SK-N-DZ (cell line): ENCODE results near the gene ACTR6.
A peak's percentile ranks its signal among the peaks of the same experiment; 100 is the strongest.
"Not testable (repeated sequence)": the region's sequence is repeated elsewhere in the genome, so short reads cannot be mapped to it uniquely, and the experiment has no call there.

Experiments
- DNase-seq: peaks from one replicate; pipeline ENCODE4 v3.0.0-alpha.2; 2015; ENCODE audit warnings: low spot score

Gene ACTR6

DNA sequence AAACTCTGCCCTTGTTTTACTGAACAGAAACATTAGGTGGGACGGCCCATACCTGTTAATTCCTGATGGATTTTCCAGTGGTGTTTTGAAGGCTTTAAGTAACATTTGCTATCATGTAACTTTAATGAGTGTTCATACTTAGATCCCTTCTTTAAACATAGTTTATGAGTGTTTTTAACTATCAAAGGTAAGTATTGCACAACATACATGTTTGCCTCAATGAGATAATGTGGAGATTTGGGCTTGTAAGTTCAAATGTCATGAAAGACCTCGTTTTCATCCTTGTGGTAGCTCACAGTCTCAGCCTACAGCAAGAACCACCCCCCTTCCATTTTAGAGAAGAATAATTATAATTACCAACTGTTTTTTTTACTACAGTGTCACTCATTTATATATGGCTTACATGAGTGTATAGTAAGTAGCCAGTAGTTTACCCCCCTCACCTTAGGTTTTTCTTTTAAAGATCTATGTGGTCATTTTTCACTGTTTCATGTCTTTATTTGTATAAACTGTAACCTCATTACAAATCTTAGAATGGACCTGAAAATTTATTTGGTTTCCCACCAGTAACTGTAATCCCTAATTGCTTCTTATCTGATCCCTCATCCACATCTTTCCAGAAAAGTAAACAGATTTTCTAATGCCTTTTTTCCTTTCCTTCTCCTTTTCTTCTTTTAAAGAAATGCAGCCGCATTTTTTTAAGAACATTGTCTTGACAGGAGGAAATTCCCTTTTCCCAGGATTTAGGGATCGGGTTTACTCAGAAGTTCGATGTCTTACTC, 18.9 kb downstream of the ACTR6 start:
- DNase-seq: no peak

DNA sequence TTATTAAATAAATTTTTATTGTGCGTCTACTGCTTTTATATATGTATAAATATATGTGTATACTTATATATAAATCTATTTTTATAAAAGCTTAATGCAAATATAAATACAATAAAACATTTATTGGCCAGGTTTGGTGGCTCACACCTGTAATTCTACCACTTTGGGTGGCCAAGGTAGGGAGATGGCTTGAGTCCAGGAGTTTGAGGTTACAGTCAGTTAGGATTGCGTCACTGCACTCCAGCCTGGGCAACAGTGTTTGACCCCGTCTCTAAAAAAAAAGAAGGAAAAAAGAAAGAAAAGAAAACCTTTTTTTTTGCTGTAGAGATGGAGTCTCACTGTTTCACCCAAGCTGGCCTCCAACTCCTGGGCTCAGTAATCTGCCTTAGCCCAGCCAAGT, 20.9 kb downstream of the ACTR6 start:
- no peak for DNase-seq

DNA sequence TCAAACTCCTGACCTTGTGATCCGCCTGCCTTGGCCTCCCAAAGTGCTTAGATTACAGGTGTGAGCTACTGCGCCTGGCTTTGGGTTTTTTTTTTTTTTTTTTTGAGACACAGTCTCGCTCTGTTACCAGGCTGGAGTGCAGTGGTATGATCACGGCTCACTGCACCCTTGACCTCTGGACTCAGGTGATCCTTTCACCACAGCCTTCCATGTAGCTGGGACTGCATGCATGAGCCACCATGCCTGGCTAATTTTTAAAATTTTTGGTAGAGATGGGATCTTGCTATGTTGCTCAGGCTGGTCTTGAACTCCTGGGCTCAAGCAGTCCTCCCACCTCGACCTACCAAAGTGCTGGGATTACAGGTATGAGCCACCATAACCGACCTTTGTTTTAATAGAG, 21.6 kb downstream of the ACTR6 start:
- not testable (repeated sequence) for DNase-seq

DNA sequence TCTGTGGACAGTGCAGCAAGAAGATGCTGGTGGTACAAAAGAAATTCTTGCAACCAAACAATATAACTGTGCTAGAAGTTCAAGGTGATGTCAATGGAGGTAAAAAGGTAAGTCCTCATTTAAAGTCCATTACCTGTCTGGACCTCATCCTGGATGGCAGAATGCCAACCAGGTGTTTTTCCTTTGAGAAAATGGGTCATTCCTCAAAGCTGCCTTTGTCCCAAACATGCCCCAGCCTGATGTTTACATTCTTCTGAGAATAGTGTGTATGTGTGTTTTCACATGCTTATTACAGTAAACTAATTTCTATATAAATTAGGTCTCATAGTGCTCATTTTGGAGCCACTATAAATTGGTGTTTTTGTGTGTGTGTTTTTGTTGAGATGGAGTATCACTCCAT, 24.9 kb downstream of the ACTR6 start:
- DNase-seq: no peak

DNA sequence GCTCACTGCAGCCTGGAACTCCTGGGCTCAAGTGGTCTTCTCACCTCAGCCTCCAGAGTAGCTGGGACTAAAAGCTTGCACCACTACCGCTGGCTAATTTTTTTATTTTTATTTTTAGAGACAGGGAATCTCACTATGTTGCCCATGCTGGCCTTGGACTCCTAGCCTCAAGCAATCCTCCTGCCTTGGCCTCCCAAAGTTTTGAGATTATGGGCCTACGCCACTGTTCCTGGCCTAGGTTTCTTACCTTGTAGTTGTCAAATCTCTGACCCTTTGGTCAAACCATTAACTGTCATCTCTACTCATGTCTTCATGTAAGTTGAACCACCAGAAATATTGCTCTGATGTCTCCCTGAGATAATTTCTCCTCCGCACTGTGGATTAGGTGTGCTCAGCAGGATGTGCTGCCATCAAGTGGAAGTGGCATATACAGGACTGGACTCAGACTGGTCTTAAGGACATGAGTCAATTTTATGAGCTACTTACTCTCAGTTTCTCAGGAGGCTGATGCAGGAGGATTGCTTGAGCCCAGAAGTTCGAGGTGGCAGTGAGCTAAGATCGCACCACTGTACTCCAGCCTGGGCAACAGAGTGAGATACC, 28.5 kb downstream of the ACTR6 start:
- peak; percentile 22 for DNase-seq

DNA sequence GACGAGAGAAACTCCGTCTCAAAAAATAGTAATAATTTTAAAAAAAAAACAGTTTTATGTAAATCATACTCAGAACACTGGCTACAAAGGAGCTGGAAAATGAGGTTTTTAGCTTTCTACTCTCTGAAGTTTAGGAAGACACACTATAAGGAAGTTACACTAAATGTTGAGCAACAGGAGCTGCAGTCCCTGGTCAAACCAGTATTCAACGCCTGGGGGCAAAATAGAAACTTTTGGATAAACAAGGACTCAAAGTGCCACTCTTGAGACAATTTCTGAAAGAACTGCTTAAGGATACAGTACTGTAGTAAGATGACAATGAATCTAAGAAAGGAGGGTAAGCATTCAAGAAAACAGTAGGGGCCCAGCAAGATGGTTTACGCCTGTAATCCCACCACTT, 29.3 kb downstream of the ACTR6 start:
- no peak for DNase-seq

DNA sequence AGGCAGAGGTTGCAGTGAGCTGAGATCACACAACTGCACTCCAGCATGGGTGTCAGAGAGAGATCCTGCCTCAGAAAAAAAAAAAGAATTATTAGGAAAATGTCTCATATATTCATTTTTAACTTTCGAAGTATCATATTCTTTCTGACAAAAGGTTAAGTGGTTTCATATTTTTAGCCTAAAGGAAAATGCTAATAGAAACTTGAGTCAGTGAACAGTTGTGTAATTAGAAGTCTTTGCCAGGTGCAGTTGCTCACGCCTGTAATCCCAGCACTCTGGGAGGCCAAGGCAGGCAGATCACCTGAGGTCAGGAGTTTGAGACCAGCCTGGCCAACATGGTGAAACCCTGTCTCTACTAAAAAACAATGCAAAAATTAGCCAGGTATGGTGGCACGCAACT, 31.3 kb downstream of the ACTR6 start:
- not testable (repeated sequence) for DNase-seq

DNA sequence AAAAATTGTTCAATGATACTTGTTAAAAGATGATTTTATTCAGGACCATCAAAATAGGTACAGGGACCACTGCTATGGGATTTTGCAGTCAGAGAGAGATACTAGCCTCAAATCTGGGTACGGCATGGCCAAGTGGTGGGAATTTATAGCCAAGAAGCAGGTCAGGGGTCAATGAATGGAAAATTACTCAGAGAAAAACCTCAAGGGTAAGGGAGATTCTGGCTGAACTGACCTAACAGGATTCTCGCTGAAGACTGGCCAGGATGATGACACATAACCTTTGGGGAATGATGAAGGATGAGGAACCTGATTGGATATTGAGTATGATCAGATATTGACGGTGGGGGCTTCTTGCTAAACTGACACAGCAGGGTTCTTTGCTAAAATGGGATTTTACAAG, 33.6 kb downstream of the ACTR6 start:
- DNase-seq: no peak

DNA sequence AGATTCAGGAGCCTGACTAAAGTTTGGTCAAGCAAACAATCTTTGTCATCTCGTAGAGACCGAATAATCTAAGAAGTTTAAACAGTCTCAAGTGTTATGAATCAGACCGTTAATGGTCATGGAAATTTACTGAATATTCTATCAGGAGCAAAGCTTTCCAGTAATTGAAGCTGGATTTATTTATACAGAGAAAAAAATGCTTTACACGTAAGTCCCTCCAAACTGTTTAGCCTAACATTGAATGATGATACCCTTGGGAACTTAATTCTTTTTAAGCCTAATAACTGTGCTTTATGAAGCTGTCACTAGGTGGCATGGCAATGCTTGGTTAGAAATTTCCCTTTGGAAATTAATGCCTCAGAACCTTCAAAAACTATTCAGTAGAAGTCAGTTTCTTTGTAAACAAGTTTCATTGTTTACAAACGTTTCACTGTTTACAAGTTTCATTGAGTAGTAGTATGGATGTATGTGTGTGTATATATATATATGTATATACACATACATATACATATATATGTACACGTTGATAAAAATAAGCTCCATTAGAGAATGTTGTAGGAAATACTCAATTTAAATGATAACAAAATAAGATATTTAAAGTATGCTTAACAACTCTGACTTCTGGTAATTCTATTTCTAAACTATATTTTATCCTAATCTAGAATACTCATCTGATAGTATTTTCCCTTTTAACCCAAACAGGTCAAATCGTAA, 34.1 kb downstream of the ACTR6 start:
- peak; percentile 38 for DNase-seq

DNA sequence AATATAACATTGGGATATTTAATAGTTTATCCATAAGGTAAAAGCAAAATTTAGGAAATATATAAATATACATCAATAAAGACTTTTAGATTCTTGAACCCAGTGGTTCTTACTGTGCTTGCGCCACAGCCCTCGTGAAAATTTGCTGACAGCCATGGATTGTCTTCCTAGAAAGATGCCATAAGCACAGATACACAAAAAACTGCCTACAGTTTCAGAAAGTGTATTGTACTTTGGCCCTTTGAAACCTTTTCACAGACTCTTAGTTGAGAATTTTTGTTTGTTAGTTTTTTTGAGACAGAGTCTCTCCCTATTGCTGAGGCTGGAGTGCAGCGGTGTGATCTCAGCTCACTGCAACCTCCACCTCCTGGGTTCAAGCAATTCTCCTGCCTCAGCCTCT, 38.2 kb downstream of the ACTR6 start:
- DNase-seq: no peak

DNA sequence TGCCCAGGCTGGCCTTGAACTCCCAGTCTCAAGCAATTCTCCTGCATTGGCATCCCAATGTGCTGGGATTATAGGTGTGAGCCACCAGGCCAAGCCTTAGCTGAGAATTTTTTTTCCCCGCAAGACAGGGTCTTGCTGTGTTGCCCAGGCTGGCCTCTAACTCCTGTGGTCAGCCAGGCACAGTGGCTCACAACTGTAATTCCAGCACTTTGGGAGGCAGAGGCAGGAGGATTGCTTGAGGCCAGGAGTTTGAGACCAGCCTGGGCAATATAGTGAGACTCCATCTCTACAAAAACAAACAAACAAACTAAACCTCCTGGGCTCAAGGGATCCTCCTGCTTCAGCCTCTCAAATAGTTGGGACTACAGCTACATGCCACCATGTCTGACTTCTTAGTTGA, 39.0 kb downstream of the ACTR6 start:
- no peak for DNase-seq

DNA sequence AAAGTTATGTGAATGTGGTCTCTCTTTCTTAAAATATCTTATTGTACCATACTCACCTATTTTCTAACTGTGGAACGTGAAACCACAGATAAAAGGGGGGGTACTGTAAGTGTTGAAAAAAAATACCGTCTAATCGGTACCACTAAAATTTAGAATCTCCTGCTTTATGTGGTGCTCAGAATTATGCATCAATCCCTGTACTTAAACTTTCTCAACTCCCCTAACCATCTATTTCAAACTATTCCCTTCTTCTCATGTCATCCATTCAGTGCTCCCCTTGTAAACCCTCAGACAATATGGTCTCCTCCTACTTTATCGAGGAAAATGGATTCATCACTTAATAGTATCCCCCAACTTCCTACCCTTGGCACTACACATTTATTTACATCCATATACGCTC, 42.5 kb downstream of the ACTR6 start:
- DNase-seq: no peak

DNA sequence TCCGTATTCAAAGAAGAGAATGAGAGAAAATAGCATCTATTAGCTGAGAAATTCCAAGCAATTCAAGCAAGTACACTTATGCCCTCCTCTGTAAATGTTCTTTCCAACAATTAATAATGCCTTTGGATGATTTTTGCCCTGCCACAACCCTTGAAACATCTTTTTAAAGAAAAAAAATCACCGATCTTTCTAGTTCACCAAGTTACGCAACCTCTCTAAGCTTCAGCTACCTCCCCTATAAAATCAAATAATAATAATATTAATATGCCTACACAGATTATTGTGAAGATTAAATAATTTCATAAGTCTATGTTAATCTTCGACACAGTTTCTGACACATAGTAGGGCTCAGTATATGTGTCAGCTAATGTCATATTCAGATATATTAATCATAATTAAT, 47.1 kb downstream of the ACTR6 start:
- no peak for DNase-seq

DNA sequence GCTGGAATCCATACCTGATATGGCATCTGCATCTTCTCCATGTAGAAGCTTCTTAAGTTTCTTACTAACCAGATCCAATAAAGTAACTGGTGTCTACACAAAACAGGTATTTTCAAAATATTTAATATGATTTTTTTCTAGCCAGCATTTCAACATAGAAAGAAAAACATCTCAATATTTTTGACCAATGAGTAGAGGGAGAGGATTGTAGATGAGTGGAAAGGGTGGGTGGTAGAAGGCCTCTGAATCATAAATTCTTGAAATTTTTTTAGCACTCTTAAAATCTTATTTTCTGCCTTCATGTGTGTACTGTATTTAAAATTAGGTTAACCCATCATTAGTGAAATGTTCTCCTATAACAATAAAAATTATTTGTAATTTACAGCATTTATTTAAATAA, 48.3 kb downstream of the ACTR6 start:
- no peak for DNase-seq

DNA sequence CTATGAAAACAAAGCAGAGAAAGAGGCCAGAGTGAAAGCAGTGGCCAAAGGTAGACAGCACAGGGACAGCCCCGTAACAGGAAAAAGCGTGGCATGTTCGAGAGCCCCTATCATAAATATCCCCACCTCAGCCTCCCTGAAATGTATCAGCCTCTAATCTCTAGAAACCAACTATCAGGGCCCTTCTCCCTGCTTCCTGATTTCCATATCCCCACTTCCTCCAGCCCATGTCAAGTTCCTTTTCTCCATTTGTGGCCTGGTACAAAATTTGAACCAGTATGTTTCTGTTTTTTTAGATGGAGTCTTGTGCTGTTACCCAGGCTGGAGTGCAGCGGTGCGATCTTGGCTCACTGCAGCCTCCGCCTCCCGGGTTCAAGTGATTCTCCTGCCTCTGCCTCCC, 49.3 kb downstream of the ACTR6 start:
- DNase-seq: no peak

DNA sequence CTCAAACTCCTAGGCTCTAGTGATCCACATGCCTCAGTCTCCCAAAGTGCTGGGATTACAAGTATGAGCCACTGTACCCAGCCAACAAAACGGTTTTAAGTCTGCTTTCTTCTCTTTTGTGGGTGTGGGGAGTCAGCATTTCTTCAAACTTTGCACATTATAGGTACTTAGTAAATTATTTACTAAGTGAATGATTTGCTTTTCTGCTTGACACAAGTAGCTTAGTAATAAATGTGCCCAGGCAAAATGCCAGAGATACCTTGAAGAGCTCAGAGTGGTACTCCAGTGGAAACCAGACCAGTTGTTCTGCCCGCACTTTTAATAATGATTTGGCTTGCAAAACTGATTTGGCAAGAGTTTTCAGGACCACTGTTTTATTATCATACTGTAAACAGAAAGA, 51.3 kb downstream of the ACTR6 start:
- no peak for DNase-seq

DNA sequence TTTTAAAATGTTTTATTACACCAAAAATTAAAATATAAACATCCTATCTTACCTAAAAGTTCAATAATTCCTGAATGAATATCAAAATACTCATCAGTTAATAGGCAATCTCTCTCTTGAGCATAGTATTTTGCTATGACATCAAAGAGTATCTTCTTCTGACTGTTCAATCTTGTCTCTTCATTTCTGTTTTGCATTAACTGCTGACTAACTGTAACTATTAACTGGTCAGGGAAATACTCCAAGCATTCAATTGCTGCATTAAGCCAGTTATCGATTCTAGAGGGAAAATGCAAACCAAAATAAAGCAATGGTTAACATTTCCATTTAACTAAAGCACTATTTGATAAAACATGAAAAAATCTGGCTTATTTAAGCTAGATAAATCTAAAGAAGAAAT, 52.8 kb downstream of the ACTR6 start:
- no peak for DNase-seq

DNA sequence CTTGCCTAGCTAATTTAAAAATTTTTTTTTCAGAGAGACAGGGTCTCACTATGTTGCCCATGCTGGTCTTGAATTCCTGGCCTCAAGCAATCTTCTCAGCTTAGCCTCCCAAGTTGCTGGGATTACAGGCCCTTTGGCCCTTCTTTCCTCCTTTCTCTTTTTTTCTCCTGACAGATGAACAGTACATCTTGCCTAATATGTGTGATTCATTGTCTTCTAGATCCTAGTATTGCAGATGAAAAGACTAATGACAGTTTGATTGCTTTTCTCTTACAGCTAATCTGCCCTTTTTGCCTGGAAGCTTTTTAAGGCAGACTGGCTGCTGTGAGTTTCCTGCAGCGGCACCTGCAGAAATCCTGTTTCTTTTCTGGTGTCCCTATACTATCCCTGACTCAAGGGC, 54.3 kb downstream of the ACTR6 start:
- no peak for DNase-seq

DNA sequence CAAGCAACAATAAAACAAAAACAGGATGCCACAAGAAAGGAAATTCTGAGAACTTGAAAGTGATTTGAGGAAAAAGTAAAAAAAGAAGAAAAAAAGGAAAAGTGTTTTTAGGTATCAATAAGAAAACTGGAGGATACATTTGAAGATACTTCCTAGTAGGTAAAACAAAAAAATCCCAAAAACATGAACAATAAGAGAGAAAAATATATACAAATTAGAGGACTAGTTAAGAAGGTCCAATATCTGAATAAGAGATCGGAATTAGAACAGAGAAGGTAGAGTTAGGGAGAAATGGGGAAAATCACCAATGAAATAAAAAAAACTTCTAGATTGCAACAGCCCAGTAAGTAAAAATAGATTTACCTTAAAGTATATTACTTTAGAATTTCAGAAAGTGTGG, 57.5 kb downstream of the ACTR6 start:
- no peak for DNase-seq

DNA sequence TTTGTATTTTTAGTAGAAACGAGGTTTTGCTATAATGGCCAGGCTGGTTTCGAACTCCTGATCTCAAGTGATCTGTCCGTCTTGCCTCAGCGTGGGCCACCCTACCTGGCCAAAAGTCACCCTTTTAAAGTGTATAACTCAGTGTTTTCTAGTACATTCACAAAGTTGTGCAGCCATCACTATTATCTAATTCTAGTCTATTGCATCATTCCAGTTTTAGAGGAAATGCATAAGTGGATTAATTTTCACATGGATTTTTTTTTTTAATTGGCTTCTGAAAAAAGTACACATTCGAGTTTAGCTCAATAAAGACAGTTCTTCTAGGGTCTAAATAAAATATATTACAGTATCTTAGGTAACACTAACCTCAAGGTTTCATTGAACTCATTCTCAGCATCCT, 62.5 kb downstream of the ACTR6 start:
- DNase-seq: no peak

DNA sequence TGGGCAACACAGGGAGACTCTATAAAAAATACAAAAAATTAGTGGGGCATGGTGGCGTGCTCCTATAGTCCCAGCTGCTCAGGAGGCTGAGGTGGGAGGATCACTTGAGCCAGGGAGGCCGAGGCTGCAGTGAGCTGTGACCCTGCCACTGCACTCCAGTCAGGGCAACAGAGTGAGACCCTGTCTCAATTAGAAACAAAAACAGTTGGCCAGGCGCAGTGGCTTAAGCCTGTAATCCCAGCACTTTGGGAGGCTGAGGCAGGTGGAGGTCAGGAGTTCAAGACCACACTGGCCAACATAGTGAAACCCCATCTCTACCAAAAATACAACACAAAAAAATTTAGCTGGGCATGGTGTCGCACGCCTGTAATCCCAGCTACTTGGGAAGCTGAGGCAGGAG, 64.5 kb downstream of the ACTR6 start:
- not testable (repeated sequence) for DNase-seq

DNA sequence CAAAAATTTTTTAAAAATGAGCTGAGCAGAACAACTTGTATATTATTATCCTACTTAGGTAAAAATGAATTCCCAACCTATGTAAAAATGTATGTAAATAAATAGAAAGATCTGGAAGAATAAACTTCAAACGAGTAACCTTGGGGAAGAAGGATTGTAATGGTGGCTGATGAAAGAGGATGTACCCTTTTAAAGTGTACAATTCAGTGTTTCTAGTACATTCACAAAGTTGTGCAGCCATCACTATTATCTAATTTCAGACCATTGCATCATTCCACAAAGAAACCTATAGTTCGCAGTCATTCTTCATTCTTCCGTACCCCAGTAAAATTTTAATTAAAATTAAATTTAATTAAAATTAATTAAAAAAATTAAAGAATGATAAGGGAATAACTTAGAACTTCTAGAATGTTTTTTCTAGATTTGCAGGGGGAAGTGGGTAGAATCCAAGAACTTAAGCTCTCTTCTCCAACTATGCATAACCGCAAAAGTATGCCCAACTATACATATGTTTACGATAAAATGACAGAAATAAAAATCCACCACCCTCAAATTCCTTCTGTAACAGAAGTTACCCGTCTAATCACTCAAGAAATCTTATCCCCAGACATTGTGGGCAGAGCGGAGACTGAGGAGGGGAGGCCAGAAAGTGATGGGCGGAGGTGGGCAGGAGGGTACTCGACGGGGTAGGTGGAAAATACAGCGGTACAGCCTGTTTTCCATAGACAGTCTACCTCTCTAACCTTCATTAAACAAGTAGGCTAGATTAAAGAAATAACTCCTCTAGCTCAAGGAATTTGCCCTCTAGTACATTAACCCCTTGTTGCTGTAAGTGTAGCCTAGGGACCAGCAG, 65.3 kb downstream of the ACTR6 start:
- no peak for DNase-seq
